GM12875 (cell line): ENCODE measurements around the gene ANXA6.

Experiments
- H3K4me3 ChIP-seq: one replicate; pipeline ENCODE4 v1.5.1; 2011; ENCODE audit warnings: low read depth, low read length, control low read depth
- CTCF ChIP-seq: IDR thresholded peaks from 2 replicates; pipeline ENCODE4 v1.5.1; 2011; ENCODE audit warnings: low read depth, mild to moderate bottlenecking, control low read depth, inconsistent platforms, low read length, moderate library complexity, borderline replicate concordance; ENCODE audit not compliant: insufficient read depth

The ANXA6 gene

DNA sequence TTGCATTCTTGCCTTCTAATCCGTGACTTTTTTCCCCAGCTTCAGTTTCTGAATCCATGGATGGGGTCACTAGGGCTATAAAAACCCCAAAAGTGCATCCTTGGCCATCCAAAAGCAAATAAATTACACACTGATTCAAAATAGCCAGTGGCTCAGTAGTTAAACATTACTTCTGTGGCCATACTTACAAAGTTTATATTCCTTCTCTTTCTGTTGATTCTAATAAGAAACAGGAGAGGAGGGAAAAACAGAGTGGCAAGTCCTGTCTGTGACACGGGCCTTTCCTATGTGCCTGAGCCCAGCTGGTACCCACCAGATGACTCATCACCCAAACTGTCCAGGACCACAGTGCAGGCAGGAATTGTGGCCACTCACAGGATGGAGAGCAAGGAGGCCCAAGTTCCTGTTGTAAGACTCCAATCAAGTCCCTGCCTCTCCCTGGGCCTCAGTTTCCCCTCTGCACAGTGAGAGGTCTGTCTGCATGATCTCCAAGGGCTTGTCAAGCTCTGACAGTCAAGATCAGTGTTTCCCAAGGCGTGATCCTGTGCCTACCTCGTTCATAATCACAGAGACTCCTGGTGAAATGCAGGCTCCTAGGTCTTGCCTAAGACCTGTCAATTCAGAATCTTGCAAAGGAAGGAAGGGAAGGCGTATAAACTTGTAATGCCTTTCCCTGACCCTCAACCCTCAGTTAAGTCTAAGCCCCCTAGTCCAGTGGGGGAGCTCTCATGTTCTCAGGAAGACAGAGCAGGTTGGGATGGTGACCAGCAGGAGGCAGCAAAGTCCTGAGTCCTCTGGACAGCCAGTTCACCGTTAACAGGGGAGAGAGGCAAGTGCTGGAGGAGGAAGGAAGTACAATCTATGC lies 106.3 kb downstream of the ANXA6 start:
- peak; percentile 80 for TF ChIP-seq CTCF
- no peak overlapping the region for H3K4me3 ChIP-seq
